Astrocyte of the cerebellum (primary cell): ENCODE results near the gene CNTRL.

Source experiments
- DNase-seq: peaks from one replicate; pipeline ENCODE4 v3.0.0-alpha.2; 2011; ENCODE audit warnings: low read depth
- H3K4me3 ChIP-seq: 2 replicates; pipeline ENCODE4 v1.5.1; 2011; ENCODE audit warnings: mild to moderate bottlenecking, low read depth, low read length, moderate library complexity
- in situ Hi-C: cut with HindIII; loops from 2 replicates; pipeline ENCODE4 v1.10.0; 2017; ENCODE audit warnings: low sequenced_read_pairs
- TF ChIP-seq, protein P1 (sequence below): IDR thresholded peaks from 2 replicates; pipeline ENCODE4 v1.5.1; 2012; ENCODE audit warnings: low read length, low read depth, moderate library complexity, mild to moderate bottlenecking; ENCODE audit errors: missing control alignments

The CNTRL gene

DNA sequence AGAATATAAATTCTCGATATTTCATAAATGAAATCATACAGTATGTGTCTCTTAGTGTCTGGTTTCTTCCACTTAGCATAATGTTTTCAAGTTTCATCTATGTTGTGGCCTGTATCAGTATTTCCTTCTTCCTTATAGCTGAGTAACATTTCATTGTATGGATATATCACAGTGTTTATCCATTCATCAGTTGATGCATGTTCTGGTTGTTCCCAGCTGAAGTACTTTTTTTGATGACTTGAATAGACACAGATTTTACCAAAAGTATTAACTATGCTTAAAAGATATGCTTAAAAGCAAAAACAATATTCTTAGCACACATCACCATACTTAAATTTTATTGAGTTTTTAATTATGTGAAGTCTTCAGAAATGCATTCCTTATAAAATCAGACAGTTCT, 114.3 kb downstream of the CNTRL start:
- no peak for DNase-seq
- in situ Hi-C loops, result no loop called here
- no peak overlapping the region for H3K4me3 ChIP-seq
- TF ChIP-seq, protein P1, sequence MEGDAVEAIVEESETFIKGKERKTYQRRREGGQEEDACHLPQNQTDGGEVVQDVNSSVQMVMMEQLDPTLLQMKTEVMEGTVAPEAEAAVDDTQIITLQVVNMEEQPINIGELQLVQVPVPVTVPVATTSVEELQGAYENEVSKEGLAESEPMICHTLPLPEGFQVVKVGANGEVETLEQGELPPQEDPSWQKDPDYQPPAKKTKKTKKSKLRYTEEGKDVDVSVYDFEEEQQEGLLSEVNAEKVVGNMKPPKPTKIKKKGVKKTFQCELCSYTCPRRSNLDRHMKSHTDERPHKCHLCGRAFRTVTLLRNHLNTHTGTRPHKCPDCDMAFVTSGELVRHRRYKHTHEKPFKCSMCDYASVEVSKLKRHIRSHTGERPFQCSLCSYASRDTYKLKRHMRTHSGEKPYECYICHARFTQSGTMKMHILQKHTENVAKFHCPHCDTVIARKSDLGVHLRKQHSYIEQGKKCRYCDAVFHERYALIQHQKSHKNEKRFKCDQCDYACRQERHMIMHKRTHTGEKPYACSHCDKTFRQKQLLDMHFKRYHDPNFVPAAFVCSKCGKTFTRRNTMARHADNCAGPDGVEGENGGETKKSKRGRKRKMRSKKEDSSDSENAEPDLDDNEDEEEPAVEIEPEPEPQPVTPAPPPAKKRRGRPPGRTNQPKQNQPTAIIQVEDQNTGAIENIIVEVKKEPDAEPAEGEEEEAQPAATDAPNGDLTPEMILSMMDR, result no peak

DNA sequence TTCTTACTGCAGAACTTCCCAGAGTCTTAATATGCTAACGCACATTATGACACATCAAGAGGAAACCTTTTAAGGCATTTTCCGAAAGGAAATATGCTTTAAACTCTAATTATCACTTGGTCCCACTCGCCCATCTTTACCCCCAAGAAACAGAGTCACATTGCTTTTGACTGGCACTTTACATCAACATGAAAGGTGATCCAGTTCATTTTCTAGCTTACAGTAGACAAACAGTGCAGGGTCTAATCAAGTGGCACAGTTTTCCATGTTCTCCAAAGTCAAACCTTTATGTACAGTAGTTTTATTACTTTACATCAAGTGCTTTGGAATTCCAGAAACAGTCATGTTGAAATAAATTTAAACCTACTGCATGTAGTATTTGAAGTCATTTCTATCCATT, 114.9 kb downstream of the CNTRL start:
- TF ChIP-seq, protein P1, result no peak
- no peak overlapping the region for H3K4me3 ChIP-seq
- in situ Hi-C loops, result no loop called here
- no peak for DNase-seq

DNA sequence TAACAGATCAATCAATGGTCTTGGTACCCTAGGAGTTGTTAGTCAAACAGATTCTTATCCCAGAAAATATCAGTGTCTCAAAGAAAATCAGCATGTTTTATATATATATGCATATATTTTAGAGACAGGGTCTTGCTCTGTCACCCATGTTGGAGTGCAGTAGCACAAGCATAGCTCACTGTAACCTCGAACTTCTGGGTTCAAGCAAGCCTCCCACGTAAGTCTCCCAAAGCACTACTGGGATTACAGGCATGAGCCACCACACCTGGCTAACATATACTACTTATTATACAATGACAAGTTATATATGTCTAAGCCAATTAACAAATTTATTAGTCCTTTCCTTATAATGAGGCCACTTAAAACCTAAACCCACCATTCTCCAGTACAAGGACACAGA, 116.5 kb downstream of the CNTRL start:
- in situ Hi-C loops, result no loop called here
- TF ChIP-seq, protein P1, result no peak
- H3K4me3 ChIP-seq, result no peak overlapping the region
- no peak for DNase-seq

DNA sequence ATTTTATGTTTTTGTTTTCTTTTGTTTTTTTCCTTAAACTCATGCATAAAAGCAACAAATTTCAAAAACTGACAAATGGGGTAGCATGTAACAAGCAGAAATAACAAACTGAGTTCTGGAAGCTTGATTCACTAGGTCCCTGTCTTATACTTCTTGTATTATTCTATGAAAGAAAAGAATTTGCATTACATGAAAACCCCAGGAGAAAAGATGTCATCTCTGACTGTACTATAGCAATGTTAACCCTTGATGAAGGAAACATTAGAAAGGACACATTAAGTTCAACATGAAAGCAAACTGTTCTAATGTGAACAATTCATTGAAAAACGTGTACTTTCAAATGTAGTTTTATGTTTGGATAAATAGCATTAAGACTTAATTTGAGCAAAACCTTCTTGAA, 117.8 kb downstream of the CNTRL start:
- TF ChIP-seq, protein P1, result no peak
- in situ Hi-C loops, result no loop called here
- no peak overlapping the region for H3K4me3 ChIP-seq
- no peak for DNase-seq

- TF ChIP-seq, protein P1, result no peak
- no peak for DNase-seq
- in situ Hi-C loops, result no loop called here
- H3K4me3 ChIP-seq, result no peak overlapping the region
Measured at GRCh38 chr9:121192959-121193640, 118.3 kb downstream of the CNTRL start.

DNA sequence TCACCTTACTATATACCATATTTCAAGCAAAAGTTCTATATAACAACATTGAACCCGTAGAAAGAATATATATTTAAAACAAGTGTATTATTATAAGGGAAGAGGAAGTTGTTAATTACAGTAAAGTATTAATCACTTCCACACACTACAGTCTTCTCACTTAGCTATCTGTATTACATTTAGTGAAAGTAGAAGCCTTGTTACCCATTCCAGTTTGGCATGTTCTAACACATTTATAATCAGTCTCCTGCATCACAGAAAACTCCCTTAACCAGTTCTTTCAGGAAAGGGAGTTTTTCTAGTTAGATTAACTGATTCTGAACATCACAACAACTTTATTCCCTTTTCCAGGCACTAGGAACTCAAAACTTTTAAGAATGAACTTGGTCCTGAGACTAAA, 120.0 kb downstream of the CNTRL start:
- in situ Hi-C loops, result no loop called here
- no peak for DNase-seq
- TF ChIP-seq, protein P1, result no peak
- H3K4me3 ChIP-seq, result no peak overlapping the region
